ENCODE measurements around the gene DCLK2. TPM values are rescaled to one million over a fixed set of nuclear protein-coding genes. Genes with fewer than 3 reads are reported as not detected.
A peak's percentile ranks its signal among the peaks of the same experiment; 100 is the strongest.

The DCLK2 gene
- total and polyA plus RNA-seq, 11 donors, result 6.4 to 38.4 (median 15.4) TPM

GRCh38 chr4:150114641-150115040 is 36.4 kb downstream of the DCLK2 start:
- H3K4me3 ChIP-seq, result no peak overlapping the region
- peaks cover 0 to 32% (median 13%) of the 10 kb centered on the region in 12 donors for H3K4me1 ChIP-seq
- H3K9me3 ChIP-seq, result peaks cover 0 to 59% (median 13%) of the 10 kb centered on the region in 12 donors
- TF ChIP-seq POLR2A (IDR thresholded peaks at IDR 0.05) (no peak), CTCF (IDR thresholded peaks at IDR 0.05) (no peak)
- no peaks in the 10 kb centered on the region for H3K36me3 ChIP-seq
- no peaks in the 10 kb centered on the region for H3K27me3 ChIP-seq
- WGBS, 4 donors, result 87 to 96% (median 94%) methylated on average over 1 of the region's 1 CpG
- DNase-seq, result no peak
- ATAC-seq, result no peak
- H3K27ac ChIP-seq, result no peak overlapping the region
- intact Hi-C loops (cut with DNase I), result no loop called here

DNA sequence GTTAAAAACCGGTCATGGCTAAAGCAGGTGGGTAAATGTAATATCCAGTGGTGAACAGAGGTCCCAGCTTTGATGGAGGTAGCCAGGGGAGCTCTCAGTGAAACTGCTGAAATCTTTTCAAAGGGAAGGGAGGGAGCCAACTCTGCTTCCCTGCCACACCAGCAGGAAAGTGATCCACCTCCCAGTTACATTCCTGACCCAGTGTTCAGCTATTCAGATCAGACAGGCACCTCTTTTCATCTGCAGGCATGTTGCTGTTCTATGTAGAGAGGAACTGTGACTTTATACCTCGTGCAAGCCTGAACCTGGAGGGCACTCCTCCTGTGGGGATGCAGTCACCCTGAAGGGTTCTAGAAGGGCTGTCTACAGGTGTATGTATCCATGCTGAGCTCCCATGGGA is 37.6 kb downstream of the DCLK2 start:
- H3K4me1 ChIP-seq, result peaks cover 0 to 38% (median 17%) of the 10 kb centered on the region in 12 donors

DNA sequence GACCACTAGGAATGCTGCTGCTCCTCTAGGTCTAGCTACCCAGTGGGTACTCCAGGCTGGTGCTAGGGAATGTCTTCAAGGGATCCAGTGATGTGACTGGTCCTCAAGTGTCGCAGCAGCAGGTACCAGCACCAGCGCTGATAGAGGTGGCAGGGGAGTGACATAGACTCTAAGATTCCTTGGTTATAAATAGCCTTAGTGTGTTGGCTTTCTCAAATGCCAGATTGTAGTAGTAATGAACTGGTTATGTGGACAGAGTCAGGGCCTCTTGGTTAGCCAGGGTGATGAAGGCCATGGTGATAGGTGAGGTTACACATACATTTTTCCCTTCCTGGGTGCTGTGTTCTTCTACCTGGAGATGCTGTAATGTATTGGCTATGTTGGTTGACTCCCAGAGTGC is 38.3 kb downstream of the DCLK2 start:
- Histone ChIP-seq H3K27me3 (no peaks in the 10 kb centered on the region), H3K36me3 (peaks cover 0 to 1% (median 0%) of the 10 kb centered on the region in 9 donors), H3K4me1 (peaks cover 0 to 38% (median 17%) of the 10 kb centered on the region in 12 donors), H3K4me3 (no peak overlapping the region), H3K9me3 (peaks cover 0 to 50% (median 13%) of the 10 kb centered on the region in 12 donors), H3K27ac (peak overlapping the region in 3 of 12 donors; percentile 28 to 37 (median 34))
- ATAC-seq (peak; percentile 70 to 89 (median 84)), DNase-seq (peak in 1 of 5 donors; percentile 32)
- intact Hi-C loops (cut with DNase I), result no loop called here
- 51 to 76% (median 68%) methylated on average over 2 of the region's 2 CpGs for whole genome bisulfite sequencing, 4 donors
- TF ChIP-seq POLR2A (IDR thresholded peaks at IDR 0.05) (no peak), CTCF (IDR thresholded peaks at IDR 0.05) (no peak)

More for the DNA sequence above, 37.6 kb downstream of the DCLK2 start:
- Histone ChIP-seq H3K9me3 (peaks cover 0 to 51% (median 13%) of the 10 kb centered on the region in 12 donors), H3K36me3 (no peaks in the 10 kb centered on the region), H3K27me3 (no peaks in the 10 kb centered on the region), H3K4me3 (no peak overlapping the region), H3K27ac (peak overlapping the region in 3 of 12 donors; percentile 28 to 37 (median 34))
- ATAC-seq, result peak in 1 of 4 donors; percentile 23
- 60 to 76% (median 66%) methylated on average over 2 of the region's 2 CpGs for WGBS, 4 donors
- DNase-seq, result no peak
- no peak for TF ChIP-seq POLR2A (IDR thresholded peaks at IDR 0.05)
- intact Hi-C loops (cut with DNase I), result no loop called here

- peaks cover 0 to 38% (median 17%) of the 10 kb centered on the region in 12 donors for H3K4me1 ChIP-seq
- peak overlapping the region in 5 of 12 donors; percentile 3 to 38 (median 34) for H3K27ac ChIP-seq
- H3K36me3 ChIP-seq, result peaks cover 0 to 7% (median 0%) of the 10 kb centered on the region in 9 donors
- H3K4me3 ChIP-seq, result no peak overlapping the region
- peaks cover 0 to 50% (median 16%) of the 10 kb centered on the region in 12 donors for H3K9me3 ChIP-seq
- WGBS, 4 donors, result 38 to 69% (median 59%) methylated on average over 3 of the region's 3 CpGs
- peak in 4 of 5 donors; percentile 42 to 62 (median 52) for DNase-seq
- TF ChIP-seq POLR2A (IDR thresholded peaks at IDR 0.05) (no peak), CTCF (IDR thresholded peaks at IDR 0.05) (no peak)
- no peaks in the 10 kb centered on the region for H3K27me3 ChIP-seq
- intact Hi-C loops (cut with DNase I), result no loop called here
- peak; percentile 63 to 75 (median 69) for ATAC-seq
Observed at GRCh38 chr4:150117094-150117493, 38.8 kb downstream of the DCLK2 start.

GRCh38 chr4:150117629-150118028 is 39.4 kb downstream of the DCLK2 start:
- WGBS, 4 donors, result 85 to 89% (median 87%) methylated on average over 3 of the region's 3 CpGs
- H3K4me3 ChIP-seq, result no peak overlapping the region
- H3K27ac ChIP-seq, result peak overlapping the region in 1 of 12 donors; percentile 3
- DNase-seq, result no peak
- peaks cover 0 to 50% (median 18%) of the 10 kb centered on the region in 12 donors for H3K9me3 ChIP-seq
- H3K4me1 ChIP-seq, result peaks cover 0 to 38% (median 17%) of the 10 kb centered on the region in 12 donors
- no peaks in the 10 kb centered on the region for H3K27me3 ChIP-seq
- no peak for ATAC-seq
- intact Hi-C loops (cut with DNase I), result no loop called here
- peaks cover 0 to 9% (median 0%) of the 10 kb centered on the region in 9 donors for H3K36me3 ChIP-seq
- TF ChIP-seq CTCF (IDR thresholded peaks at IDR 0.05) (no peak), POLR2A (IDR thresholded peaks at IDR 0.05) (no peak)
